Breast epithelium (tissue), 4 donors: Measurements from ENCODE around the gene TMEM132D. TPM values are rescaled to one million over a fixed set of nuclear protein-coding genes. Genes with fewer than 3 reads are reported as not detected.

Experiments
- DNase-seq, 2 donors: peaks; one replicate each; pipeline ENCODE4 v3.0.0-alpha.2; 2019; ENCODE audit warnings: low spot score in 2 of 2
- H3K27ac ChIP-seq, 2 donors: fragments of 200-600 bp; sonication (generic) in 1 of 2; one replicate each; pipeline ENCODE4 v1.5.1; 2016 to 2019; ENCODE audit warnings: mild to moderate bottlenecking in 1 of 2
- H3K27me3 ChIP-seq, 2 donors: fragments of 200-600 bp; sonication (generic) in 1 of 2; one replicate each; pipeline versions ENCODE4 v1.5.1 to v1.6.0; 2017 to 2019; ENCODE audit warnings: control low read depth in 1 of 2, mild to moderate bottlenecking in 1 of 2
- H3K36me3 ChIP-seq: fragments of 200-600 bp; one replicate; pipeline ENCODE4 v1.5.1; 2019
- H3K4me1 ChIP-seq, 2 donors: fragments of 200-600 bp; sonication (generic); one replicate each; pipeline ENCODE4 v1.5.1; 2016 to 2019; ENCODE audit warnings: control low read depth in 1 of 2
- H3K4me3 ChIP-seq, 3 donors: fragments of 200-600 bp; sonication (generic); 1 replicate in 2 of 3; 2 replicates in 1 of 3; pipeline ENCODE4 v1.5.1; 2016 to 2019; ENCODE audit warnings: mild to moderate bottlenecking in 3 of 3, moderate library complexity in 2 of 3
- H3K9me3 ChIP-seq, 2 donors: fragments of 200-600 bp; sonication (generic) in 1 of 2; one replicate each; pipeline ENCODE4 v1.5.1; 2016 to 2019; ENCODE audit warnings: control low read depth in 1 of 2
- CTCF ChIP-seq, 3 donors: fragments of 450-650 bp; IDR thresholded peaks; one replicate each; pipeline ENCODE4 v1.5.1; 2016 to 2017; ENCODE audit warnings: antibody characterized with exemption in 3 of 3, mild to moderate bottlenecking in 3 of 3, moderate library complexity in 3 of 3
- POLR2A ChIP-seq: fragments of 450-650 bp; IDR thresholded peaks from one replicate; pipeline ENCODE4 v1.6.1; 2016; ENCODE audit warnings: antibody characterized with exemption, mild to moderate bottlenecking, moderate library complexity
- POLR2AphosphoS5 ChIP-seq, 3 donors: sonication (generic); formaldehyde crosslinking; IDR thresholded peaks; one replicate each; pipeline ENCODE4 v1.6.1; 2017; ENCODE audit warnings: antibody characterized with exemption in 3 of 3
- intact Hi-C: fragments of 100-400 bp; cut with DNase I; formaldehyde crosslinking; loops from one replicate; pipeline ENCODE4 v1.15.1; 2023; ENCODE audit warnings: low total_unique reads
- total RNA-seq, 3 donors: library from RNA; depleted of rRNA; stranded (reverse); fragments of >200 nt; gene quantifications; one replicate each; pipeline ENCODE4 v1.1.0, GENCODE V29; 2016

Gene TMEM132D
- total RNA-seq, 3 donors from 2014 or later: not detected

- H3K9me3 ChIP-seq: peaks cover 3 to 37% of the 10 kb centered on the region in 2 donors
- H3K36me3 ChIP-seq: no peaks in the 10 kb centered on the region
- H3K4me1 ChIP-seq: no peaks in the 10 kb centered on the region
- no peaks in the 10 kb centered on the region for H3K27me3 ChIP-seq
- no peak for DNase-seq
- no peak overlapping the region for H3K4me3 ChIP-seq
- H3K27ac ChIP-seq: no peak overlapping the region
- TF ChIP-seq CTCF (IDR thresholded peaks at IDR 0.05) (no peak), POLR2AphosphoS5 (IDR thresholded peaks at IDR 0.05) (no peak), POLR2A (no peak)
- intact Hi-C loops: no loop called here
These were observed 202.2 kb downstream of the TMEM132D start for GRCh38 chr12:129701631-129702101.

- intact Hi-C loops: no loop called here
- H3K4me1 ChIP-seq: no peaks in the 10 kb centered on the region
- H3K9me3 ChIP-seq: peaks cover 3 to 29% of the 10 kb centered on the region in 2 donors
- H3K36me3 ChIP-seq: no peaks in the 10 kb centered on the region
- no peak overlapping the region for H3K4me3 ChIP-seq
- DNase-seq: no peak
- H3K27ac ChIP-seq: no peak overlapping the region
- no peaks in the 10 kb centered on the region for H3K27me3 ChIP-seq
- no peak for TF ChIP-seq POLR2AphosphoS5 (IDR thresholded peaks at IDR 0.05)
- no peak for TF ChIP-seq POLR2A
- no peak for TF ChIP-seq CTCF (IDR thresholded peaks at IDR 0.05)
These were observed 203.8 kb downstream of the TMEM132D start for GRCh38 chr12:129700036-129700435.

- Histone ChIP-seq H3K27me3 (no peaks in the 10 kb centered on the region), H3K27ac (no peak overlapping the region), H3K4me3 (no peak overlapping the region), H3K36me3 (no peaks in the 10 kb centered on the region), H3K4me1 (no peaks in the 10 kb centered on the region), H3K9me3 (peaks cover 0 to 16% of the 10 kb centered on the region in 2 donors)
- DNase-seq: no peak
- intact Hi-C loops: no loop called here
- TF ChIP-seq CTCF (IDR thresholded peaks at IDR 0.05) (no peak), POLR2A (no peak), POLR2AphosphoS5 (IDR thresholded peaks at IDR 0.05) (no peak)
These were observed 206.9 kb downstream of the TMEM132D start for GRCh38 chr12:129696926-129697325.

- H3K4me3 ChIP-seq: no peak overlapping the region
- H3K36me3 ChIP-seq: no peaks in the 10 kb centered on the region
- TF ChIP-seq POLR2A: no peak
- no peak for TF ChIP-seq POLR2AphosphoS5 (IDR thresholded peaks at IDR 0.05)
- no peak for TF ChIP-seq CTCF (IDR thresholded peaks at IDR 0.05)
- no peaks in the 10 kb centered on the region for H3K4me1 ChIP-seq
- H3K27me3 ChIP-seq: no peaks in the 10 kb centered on the region
- intact Hi-C loops: no loop called here
- DNase-seq: no peak
- H3K9me3 ChIP-seq: peaks cover 0 to 16% of the 10 kb centered on the region in 2 donors
- no peak overlapping the region for H3K27ac ChIP-seq
These were observed 207.4 kb downstream of the TMEM132D start for GRCh38 chr12:129696405-129696804.

- H3K27me3 ChIP-seq: no peaks in the 10 kb centered on the region
- intact Hi-C loops: no loop called here
- no peaks in the 10 kb centered on the region for H3K4me1 ChIP-seq
- no peak for DNase-seq
- TF ChIP-seq POLR2AphosphoS5 (IDR thresholded peaks at IDR 0.05) (no peak), POLR2A (no peak), CTCF (IDR thresholded peaks at IDR 0.05) (no peak)
- H3K27ac ChIP-seq: no peak overlapping the region
- peaks cover 0 to 10% of the 10 kb centered on the region in 2 donors for H3K9me3 ChIP-seq
- H3K4me3 ChIP-seq: no peak overlapping the region
- no peaks in the 10 kb centered on the region for H3K36me3 ChIP-seq
These were observed 210.1 kb downstream of the TMEM132D start for GRCh38 chr12:129693731-129694130.
